MM.1S (cell line): ENCODE data around the gene ALDH3B2.

Experiments used
- DNase-seq: peaks from one replicate; pipeline ENCODE4 v3.0.0-alpha.2; 2015
- H2AFZ ChIP-seq: fragments of 300-600 bp; sonication (generic); 2 replicates; pipeline ENCODE4 v1.6.0; 2016; ENCODE audit warnings: antibody characterized with exemption, low read length
- H3F3A ChIP-seq: fragments of 300-600 bp; sonication (generic); 2 replicates; pipeline ENCODE4 v1.6.1; 2016; ENCODE audit warnings: mild to moderate bottlenecking, antibody characterized with exemption, low read length, moderate library complexity, mixed read lengths; ENCODE audit not compliant: insufficient read depth
- H3K27ac ChIP-seq: fragments of 300-600 bp; sonication (generic); 2 replicates; pipeline ENCODE4 v1.5.1; 2016; ENCODE audit warnings: mild to moderate bottlenecking, low read length
- H3K27me3 ChIP-seq: fragments of 300-600 bp; sonication (generic); replicated peaks from 2 replicates; pipeline ENCODE4 v1.6.0; 2016; ENCODE audit warnings: low read length; ENCODE audit not compliant: insufficient read depth
- H3K36me3 ChIP-seq: fragments of 300-600 bp; sonication (generic); replicated peaks from 2 replicates; pipeline ENCODE4 v1.6.1; 2016; ENCODE audit warnings: mild to moderate bottlenecking, low read length, mixed read lengths; ENCODE audit not compliant: insufficient read depth
- H3K4me1 ChIP-seq: fragments of 300-600 bp; sonication (generic); 2 replicates; pipeline ENCODE4 v1.6.1; 2016; ENCODE audit warnings: low read length, mixed read lengths
- H3K4me2 ChIP-seq: fragments of 300-600 bp; sonication (generic); 2 replicates; pipeline ENCODE4 v1.6.0; 2016; ENCODE audit warnings: low read depth, low read length
- H3K4me3 ChIP-seq: fragments of 300-600 bp; sonication (generic); 2 replicates; pipeline ENCODE4 v1.5.1; 2016; ENCODE audit warnings: low read length, mixed read lengths
- H3K79me2 ChIP-seq: fragments of 300-600 bp; sonication (generic); 2 replicates; pipeline ENCODE4 v1.6.1; 2016; ENCODE audit warnings: mixed run types, low read length, mixed read lengths
- H3K9ac ChIP-seq: fragments of 300-600 bp; sonication (generic); 2 replicates; pipeline ENCODE4 v1.6.1; 2016; ENCODE audit warnings: low read length, mixed read lengths
- H3K9me2 ChIP-seq: fragments of 300-600 bp; sonication (generic); replicated peaks from 2 replicates; pipeline ENCODE4 v1.6.1; 2016; ENCODE audit warnings: mild to moderate bottlenecking, low read length, mixed read lengths; ENCODE audit not compliant: insufficient read depth
- H3K9me3 ChIP-seq: fragments of 300-600 bp; sonication (generic); replicated peaks from 2 replicates; pipeline ENCODE4 v1.6.1; 2016; ENCODE audit warnings: mild to moderate bottlenecking, low read length, mixed read lengths; ENCODE audit not compliant: insufficient read depth
- H4K20me1 ChIP-seq: fragments of 300-600 bp; sonication (generic); 2 replicates; pipeline ENCODE4 v1.6.1; 2016; ENCODE audit warnings: mild to moderate bottlenecking, low read length, moderate library complexity, mixed read lengths; ENCODE audit not compliant: insufficient read depth
- EZH2 ChIP-seq: fragments of 300-600 bp; sonication (generic); optimal IDR thresholded peaks from 2 replicates; pipeline ENCODE3; 2017; ENCODE audit warnings: low read depth, mild to moderate bottlenecking, antibody characterized with exemption, low read length, mixed read lengths
- EZH2phosphoT487 ChIP-seq: fragments of 300-600 bp; sonication (generic); IDR thresholded peaks from 2 replicates; pipeline ENCODE4 v1.6.1; 2018; ENCODE audit warnings: antibody characterized with exemption, low read length
- TF ChIP-seq, protein P1 (sequence below): fragments of 300-600 bp; sonication (generic); IDR thresholded peaks from 2 replicates; pipeline ENCODE4 v1.5.1; 2016; ENCODE audit warnings: antibody characterized with exemption, low read length, mixed read lengths

ALDH3B2 gene

DNA sequence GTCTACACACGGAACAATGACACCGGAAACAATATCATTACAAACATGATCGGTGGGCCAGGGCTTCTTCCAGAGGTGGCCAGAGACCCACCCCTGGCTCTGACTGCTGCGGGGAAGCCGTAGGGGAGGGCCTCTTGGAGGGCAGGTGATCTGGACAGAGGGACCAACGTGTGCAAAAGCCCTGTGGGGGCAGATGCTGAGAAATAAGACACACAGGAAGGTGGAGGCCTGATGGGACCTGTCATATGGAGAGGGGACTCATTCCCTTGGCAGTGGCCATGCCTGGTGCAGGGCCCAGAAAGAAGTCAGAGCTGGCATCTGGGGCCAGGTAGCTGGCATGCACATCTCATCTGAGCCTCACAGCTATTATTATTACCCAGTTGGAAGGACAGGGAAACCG, 1.1 kb downstream of the ALDH3B2 start:
- H3K27me3 ChIP-seq = no peaks in the 10 kb centered on the region
- no peak for DNase-seq
- H3K79me2 ChIP-seq = no peaks in the 10 kb centered on the region
- H2AFZ ChIP-seq = no peak overlapping the region
- no peaks in the 10 kb centered on the region for H3K36me3 ChIP-seq
- no peak for TF ChIP-seq EZH2phosphoT487
- TF ChIP-seq, protein P1, sequence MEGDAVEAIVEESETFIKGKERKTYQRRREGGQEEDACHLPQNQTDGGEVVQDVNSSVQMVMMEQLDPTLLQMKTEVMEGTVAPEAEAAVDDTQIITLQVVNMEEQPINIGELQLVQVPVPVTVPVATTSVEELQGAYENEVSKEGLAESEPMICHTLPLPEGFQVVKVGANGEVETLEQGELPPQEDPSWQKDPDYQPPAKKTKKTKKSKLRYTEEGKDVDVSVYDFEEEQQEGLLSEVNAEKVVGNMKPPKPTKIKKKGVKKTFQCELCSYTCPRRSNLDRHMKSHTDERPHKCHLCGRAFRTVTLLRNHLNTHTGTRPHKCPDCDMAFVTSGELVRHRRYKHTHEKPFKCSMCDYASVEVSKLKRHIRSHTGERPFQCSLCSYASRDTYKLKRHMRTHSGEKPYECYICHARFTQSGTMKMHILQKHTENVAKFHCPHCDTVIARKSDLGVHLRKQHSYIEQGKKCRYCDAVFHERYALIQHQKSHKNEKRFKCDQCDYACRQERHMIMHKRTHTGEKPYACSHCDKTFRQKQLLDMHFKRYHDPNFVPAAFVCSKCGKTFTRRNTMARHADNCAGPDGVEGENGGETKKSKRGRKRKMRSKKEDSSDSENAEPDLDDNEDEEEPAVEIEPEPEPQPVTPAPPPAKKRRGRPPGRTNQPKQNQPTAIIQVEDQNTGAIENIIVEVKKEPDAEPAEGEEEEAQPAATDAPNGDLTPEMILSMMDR = no peak
- TF ChIP-seq EZH2 = no peak
- H3K4me2 ChIP-seq = no peak overlapping the region
- no peak overlapping the region for H3K4me3 ChIP-seq
- H4K20me1 ChIP-seq = no peaks in the 10 kb centered on the region
- no peak overlapping the region for H3K9ac ChIP-seq
- no peaks in the 10 kb centered on the region for H3F3A ChIP-seq
- H3K9me3 ChIP-seq = no peaks in the 10 kb centered on the region
- no peaks in the 10 kb centered on the region for H3K9me2 ChIP-seq
- no peak overlapping the region for H3K27ac ChIP-seq
- no peaks in the 10 kb centered on the region for H3K4me1 ChIP-seq

DNA sequence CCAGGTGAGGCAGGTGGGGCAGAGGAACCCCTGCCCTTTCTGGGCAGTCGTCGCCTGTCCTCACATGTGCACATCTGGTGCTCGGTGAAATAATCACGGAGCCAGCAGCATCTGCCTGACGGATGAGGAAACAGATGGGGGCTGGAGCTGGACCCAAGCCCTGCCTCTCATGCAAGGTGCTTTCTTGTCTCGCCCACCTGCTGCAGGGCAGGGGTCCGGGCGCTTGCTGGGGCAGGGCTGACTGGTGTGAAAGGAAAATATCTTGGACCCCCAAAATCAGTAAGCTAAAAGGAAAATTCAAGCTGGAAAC, 3.3 kb downstream of the ALDH3B2 start:
- Histone ChIP-seq H3K27ac (no peak overlapping the region), H3K4me1 (no peaks in the 10 kb centered on the region), H3K4me3 (no peak overlapping the region)

DNA sequence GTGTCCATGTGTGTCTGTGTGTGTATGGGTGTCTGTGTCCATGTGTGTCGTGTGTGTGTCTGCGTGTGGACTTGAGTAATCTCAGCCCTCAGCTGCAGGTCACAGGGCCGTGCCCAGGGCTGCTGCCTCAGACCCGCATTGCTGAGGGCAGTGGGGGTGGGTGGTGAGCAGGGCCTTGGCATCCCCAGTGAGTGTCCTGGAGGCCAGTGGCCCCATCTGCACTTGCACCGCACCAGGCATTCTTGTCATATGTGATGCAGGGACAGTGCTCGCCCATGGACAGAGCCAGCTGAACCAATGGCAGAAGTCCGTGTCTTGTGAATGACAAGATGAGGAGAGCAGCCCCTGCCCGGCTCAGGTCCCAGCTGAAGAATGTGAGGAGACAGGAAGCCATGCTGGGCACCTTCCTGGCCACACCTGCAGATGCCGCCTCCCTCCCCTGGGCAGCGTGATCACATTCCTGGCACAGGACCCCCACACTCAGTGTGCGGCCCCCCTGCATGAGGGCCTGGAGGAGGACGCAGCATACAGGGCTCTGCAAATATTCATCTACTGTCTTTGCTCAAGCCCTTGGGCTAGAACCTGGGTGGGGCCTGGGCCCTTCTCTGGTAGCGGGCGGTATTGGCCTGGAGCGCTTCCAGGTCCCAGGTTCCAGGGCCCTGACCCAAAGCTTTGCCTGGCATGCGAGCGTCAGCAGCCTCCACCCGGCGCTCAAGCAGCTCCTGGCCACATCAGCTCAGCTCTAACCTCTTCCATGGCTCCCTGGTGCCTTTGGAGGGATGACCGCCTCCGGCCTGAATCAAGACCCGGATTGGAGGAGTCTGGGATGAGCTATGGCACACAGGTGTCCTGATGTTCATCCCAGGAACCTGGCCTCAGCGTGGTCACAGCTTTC, 3.9 kb downstream of the ALDH3B2 start:
- no peak overlapping the region for H3K4me3 ChIP-seq
- H3K79me2 ChIP-seq = no peaks in the 10 kb centered on the region
- H3K4me1 ChIP-seq = no peaks in the 10 kb centered on the region
- no peak overlapping the region for H3K27ac ChIP-seq
- no peak for DNase-seq
- no peaks in the 10 kb centered on the region for H3K9me2 ChIP-seq
- H4K20me1 ChIP-seq = no peaks in the 10 kb centered on the region
- no peaks in the 10 kb centered on the region for H3K9me3 ChIP-seq
- no peaks in the 10 kb centered on the region for H3F3A ChIP-seq
- H3K36me3 ChIP-seq = no peaks in the 10 kb centered on the region
- H3K27me3 ChIP-seq = no peaks in the 10 kb centered on the region
- TF ChIP-seq, protein P1 = no peak
- TF ChIP-seq EZH2 (no peak), EZH2phosphoT487 (no peak)
- H3K9ac ChIP-seq = no peak overlapping the region
- H3K4me2 ChIP-seq = no peak overlapping the region
- no peak overlapping the region for H2AFZ ChIP-seq

More for the DNA sequence above, 3.3 kb downstream of the ALDH3B2 start:
- Histone ChIP-seq H3K27me3 (no peaks in the 10 kb centered on the region), H3K9ac (no peak overlapping the region), H3K9me3 (no peaks in the 10 kb centered on the region), H3F3A (no peaks in the 10 kb centered on the region), H3K79me2 (no peaks in the 10 kb centered on the region), H4K20me1 (no peaks in the 10 kb centered on the region), H3K4me2 (no peak overlapping the region), H3K9me2 (no peaks in the 10 kb centered on the region), H3K36me3 (no peaks in the 10 kb centered on the region), H2AFZ (no peak overlapping the region)
- no peak for DNase-seq
- TF ChIP-seq, protein P1 = no peak
- TF ChIP-seq EZH2phosphoT487 (no peak), EZH2 (no peak)
